ENCODE results near the gene METTL16.

DNA sequence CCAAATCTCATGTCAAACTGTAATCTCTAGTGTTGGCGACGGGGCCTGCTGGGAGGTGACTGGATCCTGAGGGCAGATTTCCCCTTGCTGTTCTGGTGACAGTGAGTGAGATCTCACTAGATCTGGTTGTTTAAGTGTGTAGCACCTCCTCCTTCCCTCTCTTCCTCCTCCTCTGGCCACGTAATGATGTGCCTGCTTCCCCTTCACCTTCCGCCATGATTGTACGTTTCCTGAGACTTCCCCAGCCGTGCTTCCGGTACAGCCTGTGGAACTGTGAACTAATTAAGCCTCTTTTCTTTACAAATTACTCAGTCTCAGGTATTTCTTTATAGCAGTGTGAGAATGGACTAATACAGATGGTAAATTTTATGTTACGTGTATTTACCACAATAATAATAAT is 49.2 kb downstream of the METTL16 start:
- TF ChIP-seq CTCF (IDR thresholded peaks at IDR 0.05) (no peak), POLR2AphosphoS5 (IDR thresholded peaks at IDR 0.05) (no peak)
